OCI-LY3 (cell line): ENCODE data around the gene KIF23.

ENCODE experiments used
- EZH2phosphoT487 ChIP-seq: fragments of 200-600 bp; shearing (Covaris generic); IDR thresholded peaks from 2 replicates; pipeline ENCODE4 v1.6.1; 2018; ENCODE audit warnings: antibody characterized with exemption, mixed run types, low read depth
- TF ChIP-seq, protein P1 (sequence below): fragments of 200-600, 300-600 bp; sonication (generic); IDR thresholded peaks from 2 replicates; pipeline ENCODE4 v1.5.1; 2014; ENCODE audit warnings: antibody characterized with exemption, low read length, low read depth

DNA sequence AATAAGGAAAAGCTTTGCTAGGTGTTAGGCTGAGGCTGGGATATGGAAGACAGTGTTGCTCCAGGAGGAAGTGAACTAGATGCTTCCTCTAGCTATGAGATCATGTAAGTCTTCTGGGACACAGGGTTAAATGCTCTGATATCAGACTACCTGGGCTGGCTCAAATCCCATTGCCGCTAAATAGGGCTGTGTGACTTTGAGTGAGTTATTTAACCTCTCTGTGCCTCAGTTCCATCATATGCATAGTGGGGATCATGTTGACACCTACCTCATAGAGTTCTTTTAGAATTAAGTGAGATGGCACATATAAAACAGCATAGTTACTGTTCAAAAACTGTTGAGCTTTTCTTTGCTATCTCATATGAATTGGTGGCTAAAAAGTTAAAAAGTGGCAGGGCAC lies 51.1 kb downstream of the KIF23 start:
- TF ChIP-seq, protein P1, sequence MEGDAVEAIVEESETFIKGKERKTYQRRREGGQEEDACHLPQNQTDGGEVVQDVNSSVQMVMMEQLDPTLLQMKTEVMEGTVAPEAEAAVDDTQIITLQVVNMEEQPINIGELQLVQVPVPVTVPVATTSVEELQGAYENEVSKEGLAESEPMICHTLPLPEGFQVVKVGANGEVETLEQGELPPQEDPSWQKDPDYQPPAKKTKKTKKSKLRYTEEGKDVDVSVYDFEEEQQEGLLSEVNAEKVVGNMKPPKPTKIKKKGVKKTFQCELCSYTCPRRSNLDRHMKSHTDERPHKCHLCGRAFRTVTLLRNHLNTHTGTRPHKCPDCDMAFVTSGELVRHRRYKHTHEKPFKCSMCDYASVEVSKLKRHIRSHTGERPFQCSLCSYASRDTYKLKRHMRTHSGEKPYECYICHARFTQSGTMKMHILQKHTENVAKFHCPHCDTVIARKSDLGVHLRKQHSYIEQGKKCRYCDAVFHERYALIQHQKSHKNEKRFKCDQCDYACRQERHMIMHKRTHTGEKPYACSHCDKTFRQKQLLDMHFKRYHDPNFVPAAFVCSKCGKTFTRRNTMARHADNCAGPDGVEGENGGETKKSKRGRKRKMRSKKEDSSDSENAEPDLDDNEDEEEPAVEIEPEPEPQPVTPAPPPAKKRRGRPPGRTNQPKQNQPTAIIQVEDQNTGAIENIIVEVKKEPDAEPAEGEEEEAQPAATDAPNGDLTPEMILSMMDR = no peak
- TF ChIP-seq EZH2phosphoT487 = no peak
